GM12878 (cell line): ENCODE results near the gene GAL. TPM values are rescaled to one million over a fixed set of nuclear protein-coding genes. Genes with fewer than 3 reads are reported as not detected.

ENCODE experiments used
- ATAC-seq: fragments of 200-7000 bp; cut with Tn5 transposase; 3 replicates; pipeline ENCODE4 v1.9.1; 2020; ENCODE audit warnings: mild to moderate bottlenecking, moderate library complexity
- BruUV-seq: library from RNA; stranded (reverse); fragments of 400-500 nt; replicated peaks from 2 replicates; lab custom pipeline; 2021; lab: Mats Ljungman, UMichigan
- CTCF ChIA-PET: fragments of 300-600 bp; sonication (Branson Sonifier 250); formaldehyde crosslinking; extraction: SDS; loops from one replicate; lab custom pipeline; 2021; ENCODE audit warnings: inconsistent platforms; lab: Yijun Ruan, JAX
- POLR2A ChIA-PET: fragments of 350-600 bp; formaldehyde crosslinking; extraction: SDS; loops from one replicate; lab custom pipeline; 2021; ENCODE audit warnings: inconsistent platforms; lab: Charles Lee
- RAD21 ChIA-PET: fragments of 300-600 bp; sonication (Branson Sonifier 250); formaldehyde crosslinking; loops from one replicate; lab custom pipeline; 2023; ENCODE audit warnings: antibody characterized with exemption; ENCODE audit not compliant: unreplicated experiment; lab: Charles Lee
- SMC1A ChIA-PET: fragments of 300-600 bp; sonication (Branson Sonifier 250); formaldehyde crosslinking; loops from one replicate; lab custom pipeline; 2023; ENCODE audit not compliant: unreplicated experiment, uncharacterized antibody; lab: Charles Lee
- DNase-seq: peaks from one replicate; pipeline ENCODE4 v3.0.0-alpha.2; 2011; ENCODE audit warnings: low read depth, low spot score
- FAIRE-seq: peaks from 3 replicates; lab custom pipeline; 2011; peaks lifted over from hg19 to GRCh38; lab: Jason Lieb, UNC
- H2AFZ ChIP-seq: 2 replicates; pipeline ENCODE4 v1.6.0; 2011; ENCODE audit warnings: low read depth, low read length, control low read depth; ENCODE audit not compliant: control insufficient read depth
- H3K27ac ChIP-seq: 2 replicates; pipeline ENCODE4 v1.5.1; 2011; ENCODE audit warnings: control low read depth; ENCODE audit not compliant: control insufficient read depth, insufficient read depth
- H3K27me3 ChIP-seq, 2 experiments: replicated peaks in 1 of 2; 2 replicates each; pipeline versions ENCODE4 v1.6.0 to v1.6.1; 2011; ENCODE audit warnings: low read length in 1 of 2; ENCODE audit not compliant: control insufficient read depth in 2 of 2, insufficient read depth in 2 of 2
- H3K36me3 ChIP-seq, 2 experiments: 2 replicates each; pipeline ENCODE4 v1.5.1; 2011; ENCODE audit warnings: low read length in 1 of 2; ENCODE audit not compliant: control insufficient read depth in 2 of 2, insufficient read depth in 2 of 2
- H3K4me1 ChIP-seq: 2 replicates; pipeline ENCODE4 v1.6.1; 2011; ENCODE audit warnings: mild to moderate bottlenecking, low read length, moderate library complexity, mixed read lengths; ENCODE audit not compliant: control insufficient read depth, insufficient read depth
- H3K4me2 ChIP-seq: 2 replicates; pipeline ENCODE4 v1.6.0; 2011; ENCODE audit warnings: control low read depth; ENCODE audit not compliant: control insufficient read depth, insufficient read depth
- H3K4me3 ChIP-seq: fragments of 200-600 bp; sonication (generic); 2 replicates; pipeline ENCODE4 v1.5.1; 2016
- H3K79me2 ChIP-seq: 2 replicates; pipeline ENCODE4 v1.6.0; 2011; ENCODE audit warnings: low read length; ENCODE audit not compliant: control insufficient read depth, insufficient read depth
- H3K9ac ChIP-seq: 2 replicates; pipeline ENCODE4 v1.8.0; 2011; ENCODE audit warnings: low read length, control low read depth, mixed read lengths; ENCODE audit not compliant: control insufficient read depth, insufficient read depth
- H3K9me3 ChIP-seq: replicated peaks from 3 replicates; pipeline ENCODE4 v1.5.1; 2011; ENCODE audit warnings: mild to moderate bottlenecking, low read length; ENCODE audit not compliant: control insufficient read depth, insufficient read depth
- H4K20me1 ChIP-seq: 2 replicates; pipeline ENCODE4 v1.6.0; 2011; ENCODE audit not compliant: control insufficient read depth, insufficient read depth
- BHLHE40 ChIP-seq, 2 experiments: fragments of 450-650 bp in 1 of 2; IDR thresholded peaks; 2 replicates each; pipeline ENCODE4 v1.6.1; 2011 to 2017; ENCODE audit warnings: low read depth in 2 of 2, borderline replicate concordance in 1 of 2, improper control_type of control experiment in 1 of 2, low read length in 1 of 2, mild to moderate bottlenecking in 1 of 2
- BRCA1 ChIP-seq: IDR thresholded peaks from 2 replicates; pipeline ENCODE4 v1.6.1; 2011; ENCODE audit warnings: low read depth, low read length, improper control_type of control experiment
- FOS ChIP-seq: IDR thresholded peaks from 3 replicates; pipeline ENCODE4 v1.6.1; 2011; ENCODE audit warnings: borderline replicate concordance; ENCODE audit not compliant: insufficient read length; ENCODE audit errors: extremely low read depth
- HDAC2 ChIP-seq: fragments of 200-600 bp; sonication (generic); IDR thresholded peaks from 2 replicates; pipeline ENCODE4 v1.6.1; 2017
- MYC ChIP-seq: IDR thresholded peaks from 2 replicates; pipeline ENCODE4 v1.6.1; 2011; ENCODE audit warnings: mild to moderate bottlenecking, low read length, moderate library complexity, inconsistent platforms; ENCODE audit not compliant: insufficient read depth, insufficient replicate concordance, insufficient read length, severe bottlenecking
- NFIC ChIP-seq: IDR thresholded peaks from 2 replicates; pipeline ENCODE4 v1.6.1; 2012; ENCODE audit warnings: low read depth, mild to moderate bottlenecking, inconsistent platforms, low read length, moderate library complexity
- NRF1 ChIP-seq: conservative IDR thresholded peaks from 2 replicates; pipeline ENCODE4 v1.6.1; 2011; ENCODE audit warnings: mild to moderate bottlenecking, low read depth, low read length, improper control_type of control experiment
- RAD51 ChIP-seq: fragments of 450-650 bp; IDR thresholded peaks from 2 replicates; pipeline ENCODE4 v1.6.1; 2016; ENCODE audit warnings: moderate library complexity, mild to moderate bottlenecking, inconsistent platforms
- TBL1XR1 ChIP-seq: IDR thresholded peaks from 2 replicates; pipeline ENCODE4 v1.6.1; 2012; ENCODE audit warnings: low read depth, low read length, improper control_type of control experiment
- ZBTB33 ChIP-seq: fragments of 450-650 bp; IDR thresholded peaks from 2 replicates; pipeline ENCODE4 v1.6.1; 2017; ENCODE audit warnings: mild to moderate bottlenecking
- WGBS: methylation state at CpG from one replicate; pipeline ENCODE4 v1.1.6; 2016; ENCODE audit warnings: low lambda C conversion rate; ENCODE audit not compliant: insufficient replicate concordance, insufficient coverage; ENCODE audit errors: missing lambda C conversion rate; 5-methylcytosine and 5-hydroxymethylcytosine counted together
- in situ Hi-C: fragments of 300-500 bp; cut with MboI; formaldehyde crosslinking; loops from 9 replicates; pipeline ENCODE4 v1.14.3; 2018; ENCODE audit warnings: mixed read lengths
- intact Hi-C: fragments of 100-400 bp; cut with micrococcal nuclease; formaldehyde crosslinking; loops from one replicate; pipeline ENCODE4 v1.14.2; 2022; ENCODE audit not compliant: unreplicated experiment
- polyA plus RNA-seq, 11 experiments: library from polyadenylated mRNA; depleted of rRNA in 4 of 11; unstranded in 6 of 11; stranded (reverse) in 5 of 11; fragments of >200 nt; fragmentation: Nextera tagmentation in 4 of 11; fragmentation: Illumina TruSeq in 1 of 11; extraction: Ambion mirVana in 4 of 11; extraction: Trizol in 1 of 11; gene quantifications; 1 replicate in 1 of 11; 2 replicates in 10 of 11; pipeline versions ENCODE4 v1.2.1 to v1.2.3, GENCODE V29; 2011 to 2016; ENCODE audit warnings: inconsistent platforms in 2 of 11, missing spikeins in 2 of 11, low read depth in 1 of 11
- total RNA-seq, 4 experiments: library from RNA; depleted of rRNA in 3 of 4; stranded (reverse); fragments of >200 nt in 3 of 4; fragmentation: Illumina TruSeq in 1 of 4; extraction: Trizol in 1 of 4; gene quantifications; 2 replicates each; pipeline versions ENCODE4 v1.2.1 to v1.2.3, GENCODE V29; 2013 to 2021

The GAL gene
- total and polyA plus RNA-seq, 10 of the 15 experiments (the other 5 are each of a cell fraction or from before 2014, with no cell fraction given), result 0.35 TPM; not detected in 9

GRCh38 chr11:68727783-68728182 is 43.4 kb downstream of the GAL start:
- Histone ChIP-seq H3K27me3 (peaks cover 0 to 1% of the 10 kb centered on the region in 2 experiments; a peak in 2 of 4 replicates), H3K9me3 (no peaks in the 10 kb centered on the region), H3K9ac (no peak overlapping the region), H3K4me3 (no peak overlapping the region), H4K20me1 (no peaks in the 10 kb centered on the region), H3K4me1 (no peaks in the 10 kb centered on the region), H3K27ac (no peak overlapping the region), H2AFZ (no peak overlapping the region), H3K4me2 (no peak overlapping the region), H3K79me2 (no peaks in the 10 kb centered on the region), H3K36me3 (no peaks in the 10 kb centered on the region)
- WGBS, result 8% methylated on average over 6 of the region's 6 CpGs
- ATAC-seq (no peak), FAIRE-seq (no peak), DNase-seq (no peak)
- intact Hi-C loops, result no loop called here
- no TSS peak for BruUV-seq
- SMC1A ChIA-PET, result no interaction called here
- in situ Hi-C loops, result no loop called here
- CTCF ChIA-PET, result no interaction called here
- TF ChIP-seq BRCA1, result no peak
- no peak for TF ChIP-seq BHLHE40 (IDR thresholded peaks at IDR 0.05; ENCODE audit: borderline replicate concordance in 1 of 2, low read depth in 2 of 2, low read length in 1 of 2)
- RAD21 ChIA-PET, result no interaction called here
- POLR2A ChIA-PET, result no interaction called here

- Histone ChIP-seq H3K9ac (no peak overlapping the region), H3K9me3 (no peaks in the 10 kb centered on the region), H3K4me1 (no peaks in the 10 kb centered on the region), H3K27me3 (peaks cover 0 to 2% of the 10 kb centered on the region in 2 experiments; a peak in 2 of 4 replicates), H3K27ac (no peak overlapping the region), H3K4me3 (no peak overlapping the region), H3K79me2 (no peaks in the 10 kb centered on the region), H2AFZ (no peak overlapping the region), H3K4me2 (no peak overlapping the region), H4K20me1 (no peaks in the 10 kb centered on the region), H3K36me3 (no peaks in the 10 kb centered on the region)
- no peak for FAIRE-seq
- intact Hi-C loops (no loop called here), in situ Hi-C loops (no loop called here)
- RAD21 ChIA-PET, result no interaction called here
- WGBS, result 58% methylated on average over 7 of the region's 7 CpGs
- TF ChIP-seq NRF1, result no peak
- no peak for TF ChIP-seq RAD51
- TF ChIP-seq NFIC, result no peak
- TF ChIP-seq HDAC2, result no peak
- no peak for TF ChIP-seq ZBTB33
- TF ChIP-seq TBL1XR1, result no peak
- TF ChIP-seq FOS, result no peak
- TF ChIP-seq MYC, result no peak
- POLR2A ChIA-PET, result no interaction called here
- BruUV-seq, result no TSS peak
- no peak for DNase-seq
- ATAC-seq, result no peak
- CTCF ChIA-PET, result interaction anchor here (0.5 kb wide), 1 partner anchor 527 kb away, joined by 3 read pairs; no protein-coding TSS in a partner anchor
- SMC1A ChIA-PET, result no interaction called here
Observed at GRCh38 chr11:68734111-68734510, 49.8 kb downstream of the GAL start.
